ENCODE results near the gene OVOL1.

GRCh38 chr11:65817312-65817834 lies 30.5 kb downstream of the OVOL1 start:
- TF ChIP-seq, protein P1, sequence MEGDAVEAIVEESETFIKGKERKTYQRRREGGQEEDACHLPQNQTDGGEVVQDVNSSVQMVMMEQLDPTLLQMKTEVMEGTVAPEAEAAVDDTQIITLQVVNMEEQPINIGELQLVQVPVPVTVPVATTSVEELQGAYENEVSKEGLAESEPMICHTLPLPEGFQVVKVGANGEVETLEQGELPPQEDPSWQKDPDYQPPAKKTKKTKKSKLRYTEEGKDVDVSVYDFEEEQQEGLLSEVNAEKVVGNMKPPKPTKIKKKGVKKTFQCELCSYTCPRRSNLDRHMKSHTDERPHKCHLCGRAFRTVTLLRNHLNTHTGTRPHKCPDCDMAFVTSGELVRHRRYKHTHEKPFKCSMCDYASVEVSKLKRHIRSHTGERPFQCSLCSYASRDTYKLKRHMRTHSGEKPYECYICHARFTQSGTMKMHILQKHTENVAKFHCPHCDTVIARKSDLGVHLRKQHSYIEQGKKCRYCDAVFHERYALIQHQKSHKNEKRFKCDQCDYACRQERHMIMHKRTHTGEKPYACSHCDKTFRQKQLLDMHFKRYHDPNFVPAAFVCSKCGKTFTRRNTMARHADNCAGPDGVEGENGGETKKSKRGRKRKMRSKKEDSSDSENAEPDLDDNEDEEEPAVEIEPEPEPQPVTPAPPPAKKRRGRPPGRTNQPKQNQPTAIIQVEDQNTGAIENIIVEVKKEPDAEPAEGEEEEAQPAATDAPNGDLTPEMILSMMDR (conservative IDR thresholded peaks at IDR 0.05), result no peak
- TF ChIP-seq EZH2 (IDR thresholded peaks at IDR 0.05; ENCODE audit: low read depth), result no peak
